Activated naive CD4-positive, alpha-beta T cell treated with anti-CD3 and anti-CD28 coated beads, Interleukin-2, amount 50 U/mL, for 24 hours (primary cell): ENCODE data around the gene MTCH1.

Experiments
- H3K27ac Mint-ChIP-seq: one replicate; pipeline ENCODE4 v1.8.0; 2021; ENCODE audit warnings: mild to moderate bottlenecking, mixed read lengths
- H3K27me3 Mint-ChIP-seq: one replicate; pipeline ENCODE4 v1.8.0; 2021; ENCODE audit warnings: mixed read lengths
- H3K36me3 Mint-ChIP-seq: one replicate; pipeline ENCODE4 v1.8.0; 2021; ENCODE audit warnings: mixed read lengths
- H3K4me1 Mint-ChIP-seq: one replicate; pipeline ENCODE4 v1.8.0; 2021; ENCODE audit warnings: mixed read lengths
- H3K4me3 Mint-ChIP-seq: one replicate; pipeline ENCODE4 v1.8.0; 2021; ENCODE audit warnings: mild to moderate bottlenecking, mixed read lengths
- H3K9me3 Mint-ChIP-seq: one replicate; pipeline ENCODE4 v1.8.0; 2021; ENCODE audit warnings: mixed read lengths

The MTCH1 gene

GRCh38 chr6:36980876-36981619 is 4.9 kb downstream of the MTCH1 start:
- no peaks in the 10 kb centered on the region for H3K9me3 Mint-ChIP-seq
- no peak overlapping the region for H3K27ac Mint-ChIP-seq
- no peak overlapping the region for H3K4me3 Mint-ChIP-seq
- peaks cover 5% of the 10 kb centered on the region for H3K36me3 Mint-ChIP-seq
- H3K4me1 Mint-ChIP-seq: peaks cover 33% of the 10 kb centered on the region
- H3K27me3 Mint-ChIP-seq: no peaks in the 10 kb centered on the region

- Mint-ChIP-seq H3K4me1 (peaks cover 33% of the 10 kb centered on the region), H3K4me3 (no peak overlapping the region), H3K36me3 (peaks cover 8% of the 10 kb centered on the region), H3K27ac (peak overlapping the region; percentile 42), H3K27me3 (no peaks in the 10 kb centered on the region), H3K9me3 (no peaks in the 10 kb centered on the region)
Observed at GRCh38 chr6:36980129-36980528, 5.9 kb downstream of the MTCH1 start.

GRCh38 chr6:36979347-36979742 is 6.7 kb downstream of the MTCH1 start:
- Mint-ChIP-seq H3K36me3 (peaks cover 8% of the 10 kb centered on the region), H3K27me3 (no peaks in the 10 kb centered on the region), H3K9me3 (no peaks in the 10 kb centered on the region), H3K4me3 (no peak overlapping the region), H3K4me1 (peaks cover 33% of the 10 kb centered on the region), H3K27ac (peak overlapping the region; percentile 77)

- no peaks in the 10 kb centered on the region for H3K27me3 Mint-ChIP-seq
- peak overlapping the region; percentile 65 for H3K27ac Mint-ChIP-seq
- H3K4me1 Mint-ChIP-seq: peaks cover 33% of the 10 kb centered on the region
- peaks cover 8% of the 10 kb centered on the region for H3K36me3 Mint-ChIP-seq
- H3K4me3 Mint-ChIP-seq: no peak overlapping the region
- H3K9me3 Mint-ChIP-seq: no peaks in the 10 kb centered on the region
Observed at GRCh38 chr6:36978421-36979346, 7.3 kb downstream of the MTCH1 start.

- no peaks in the 10 kb centered on the region for H3K9me3 Mint-ChIP-seq
- no peak overlapping the region for H3K27ac Mint-ChIP-seq
- H3K36me3 Mint-ChIP-seq: peaks cover 8% of the 10 kb centered on the region
- no peak overlapping the region for H3K4me3 Mint-ChIP-seq
- peaks cover 33% of the 10 kb centered on the region for H3K4me1 Mint-ChIP-seq
- no peaks in the 10 kb centered on the region for H3K27me3 Mint-ChIP-seq
Observed at GRCh38 chr6:36977470-36977941, 8.5 kb downstream of the MTCH1 start.

- no peaks in the 10 kb centered on the region for H3K9me3 Mint-ChIP-seq
- H3K27me3 Mint-ChIP-seq: no peaks in the 10 kb centered on the region
- H3K4me1 Mint-ChIP-seq: peaks cover 30% of the 10 kb centered on the region
- H3K4me3 Mint-ChIP-seq: no peak overlapping the region
- H3K36me3 Mint-ChIP-seq: peaks cover 10% of the 10 kb centered on the region
- no peak overlapping the region for H3K27ac Mint-ChIP-seq
Observed at GRCh38 chr6:36976931-36977330, 9.1 kb downstream of the MTCH1 start.

- Mint-ChIP-seq H3K36me3 (peaks cover 9% of the 10 kb centered on the region), H3K27ac (no peak overlapping the region), H3K4me1 (peaks cover 26% of the 10 kb centered on the region), H3K27me3 (no peaks in the 10 kb centered on the region), H3K9me3 (no peaks in the 10 kb centered on the region), H3K4me3 (no peak overlapping the region)
Observed at GRCh38 chr6:36976509-36976908, 9.5 kb downstream of the MTCH1 start.

- Mint-ChIP-seq H3K9me3 (no peaks in the 10 kb centered on the region), H3K4me3 (no peak overlapping the region), H3K4me1 (peaks cover 22% of the 10 kb centered on the region), H3K27me3 (no peaks in the 10 kb centered on the region), H3K36me3 (peaks cover 9% of the 10 kb centered on the region), H3K27ac (no peak overlapping the region)
Observed at GRCh38 chr6:36976007-36976264, 10.1 kb downstream of the MTCH1 start.

GRCh38 chr6:36975231-36976006 is 10.6 kb downstream of the MTCH1 start:
- Mint-ChIP-seq H3K36me3 (peaks cover 10% of the 10 kb centered on the region), H3K27ac (no peak overlapping the region)

GRCh38 chr6:36973647-36974046 is 12.3 kb downstream of the MTCH1 start:
- Mint-ChIP-seq H3K9me3 (no peaks in the 10 kb centered on the region), H3K4me3 (no peak overlapping the region), H3K4me1 (no peaks in the 10 kb centered on the region), H3K27ac (no peak overlapping the region), H3K27me3 (no peaks in the 10 kb centered on the region), H3K36me3 (peaks cover 12% of the 10 kb centered on the region)

More at GRCh38 chr6:36975231-36976006, 10.6 kb downstream of the MTCH1 start:
- no peaks in the 10 kb centered on the region for H3K27me3 Mint-ChIP-seq
- H3K4me3 Mint-ChIP-seq: no peak overlapping the region
- H3K4me1 Mint-ChIP-seq: peaks cover 17% of the 10 kb centered on the region
- H3K9me3 Mint-ChIP-seq: no peaks in the 10 kb centered on the region

- no peaks in the 10 kb centered on the region for H3K4me1 Mint-ChIP-seq
- peaks cover 12% of the 10 kb centered on the region for H3K36me3 Mint-ChIP-seq
- H3K9me3 Mint-ChIP-seq: no peaks in the 10 kb centered on the region
- H3K27ac Mint-ChIP-seq: no peak overlapping the region
- no peaks in the 10 kb centered on the region for H3K27me3 Mint-ChIP-seq
- H3K4me3 Mint-ChIP-seq: no peak overlapping the region
Observed at GRCh38 chr6:36973190-36973589, 12.8 kb downstream of the MTCH1 start.

GRCh38 chr6:36971921-36972673 is 13.9 kb downstream of the MTCH1 start:
- Mint-ChIP-seq H3K4me3 (no peak overlapping the region), H3K36me3 (peaks cover 12% of the 10 kb centered on the region), H3K4me1 (no peaks in the 10 kb centered on the region), H3K9me3 (no peaks in the 10 kb centered on the region), H3K27ac (no peak overlapping the region), H3K27me3 (no peaks in the 10 kb centered on the region)

GRCh38 chr6:36970892-36971842 is 14.8 kb downstream of the MTCH1 start:
- H3K27ac Mint-ChIP-seq: no peak overlapping the region
- H3K4me1 Mint-ChIP-seq: no peaks in the 10 kb centered on the region
- no peak overlapping the region for H3K4me3 Mint-ChIP-seq
- H3K27me3 Mint-ChIP-seq: no peaks in the 10 kb centered on the region
- H3K36me3 Mint-ChIP-seq: peaks cover 12% of the 10 kb centered on the region
- H3K9me3 Mint-ChIP-seq: no peaks in the 10 kb centered on the region
